GM18505 (cell line): ENCODE measurements around the gene CUL1.

Source experiments
- ATAC-seq: cut with Tn5 transposase; IDR thresholded peaks from one replicate; pipeline ENCODE4 v1.9.1; 2021; ENCODE audit not compliant: unreplicated experiment
- POLR2A ChIP-seq: IDR thresholded peaks from 4 replicates; pipeline ENCODE4 v1.6.1; 2011; ENCODE audit warnings: borderline replicate concordance; ENCODE audit not compliant: insufficient read depth, insufficient read length; ENCODE audit errors: extremely low read depth

CUL1 gene

DNA sequence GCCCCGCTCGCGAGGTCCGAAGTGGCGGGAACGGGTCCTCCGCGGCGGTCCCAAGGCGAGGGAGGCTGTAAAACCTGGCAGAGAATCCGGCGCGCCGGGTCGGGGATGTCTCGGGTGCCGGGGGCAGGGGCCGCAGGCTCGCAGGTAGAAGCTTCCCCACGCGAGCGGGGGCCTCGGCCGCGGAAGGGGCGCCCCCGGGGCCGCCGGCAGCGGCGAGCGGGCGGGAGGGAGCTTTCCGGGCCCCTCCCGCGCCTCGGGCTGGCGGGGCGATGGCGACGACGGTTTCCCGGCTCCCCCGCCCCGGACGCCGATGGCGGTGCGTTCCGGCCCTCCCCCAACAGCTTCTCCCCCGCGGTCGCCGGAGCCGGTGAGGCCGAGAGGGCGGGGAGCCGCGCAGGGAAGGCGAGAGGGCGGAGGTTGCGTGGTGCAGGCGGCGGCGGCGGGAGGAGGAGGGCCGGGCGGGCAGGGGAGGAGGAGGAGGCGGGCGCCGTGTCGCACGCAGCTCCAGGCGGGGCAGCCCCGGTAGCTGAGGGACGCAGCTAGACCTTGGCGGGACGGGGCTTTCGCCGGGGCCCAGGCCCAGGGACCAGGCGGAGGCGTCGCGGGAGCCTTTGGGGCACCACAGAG, at the start of gene CUL1:
TSS of gene CUL1 (plus strand) at position 507 of the 627 bp plus-strand sequence. CDS start 31,220 bp downstream, outside the sequence.
- ATAC-seq, result peak; percentile 68
- peak; percentile 73 for TF ChIP-seq POLR2A

DNA sequence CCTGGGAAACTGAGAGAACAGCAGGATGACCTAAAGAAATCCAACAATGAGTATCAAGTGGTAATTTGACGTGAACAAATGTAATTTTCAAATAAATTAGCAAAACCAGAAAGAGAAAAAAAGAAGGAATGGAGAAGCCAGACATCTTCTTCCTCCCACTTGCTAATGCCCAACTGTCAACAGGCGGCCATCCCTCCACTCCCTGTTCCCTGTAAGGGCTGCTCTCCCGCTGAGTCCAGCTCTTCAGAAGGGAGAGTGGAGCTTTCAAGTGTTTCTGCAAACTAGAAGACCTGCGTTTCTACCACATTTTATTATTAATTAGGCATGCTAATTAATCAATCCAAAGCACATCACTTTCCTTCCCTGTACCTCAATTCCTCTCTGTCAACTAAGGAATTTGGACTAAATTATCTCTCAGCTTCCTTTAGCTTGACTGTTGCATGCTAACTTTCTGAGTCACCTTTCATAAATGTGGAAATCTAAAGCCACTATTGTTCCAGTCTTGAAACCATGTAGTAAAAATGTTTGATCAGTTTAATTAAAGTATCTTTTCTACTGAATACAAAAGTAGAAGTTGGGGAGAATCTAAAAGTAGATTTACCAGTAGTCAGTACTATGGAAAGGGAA, 48.4 kb upstream of the CUL1 start:
- no peak for ATAC-seq
- no peak for TF ChIP-seq POLR2A

- ATAC-seq, result no peak
- no peak for TF ChIP-seq POLR2A
Observed at GRCh38 chr7:148652773-148653172, 45.9 kb upstream of the CUL1 start.

GRCh38 chr7:148657929-148658328, 40.8 kb upstream of the CUL1 start:
- TF ChIP-seq POLR2A, result no peak
- ATAC-seq, result no peak

DNA sequence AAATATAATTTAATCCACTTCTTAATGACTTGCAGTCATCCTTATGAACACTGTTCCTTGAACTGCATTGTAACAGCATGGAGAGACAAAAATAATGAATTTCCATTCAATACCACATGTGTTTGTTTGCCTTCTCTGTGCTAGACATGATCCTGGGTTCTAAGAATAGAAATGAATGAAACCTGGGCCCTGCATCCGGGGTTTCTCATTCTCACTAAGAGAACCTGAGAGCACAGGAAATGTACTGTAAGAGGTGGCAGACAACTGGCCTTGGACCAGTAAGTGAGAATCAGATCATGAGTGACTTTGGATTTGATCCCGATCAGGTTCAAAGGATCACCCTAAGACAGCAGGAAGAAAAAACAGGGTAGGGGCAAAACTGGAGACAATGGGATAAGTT, 37.2 kb upstream of the CUL1 start:
- no peak for TF ChIP-seq POLR2A
- ATAC-seq, result no peak

DNA sequence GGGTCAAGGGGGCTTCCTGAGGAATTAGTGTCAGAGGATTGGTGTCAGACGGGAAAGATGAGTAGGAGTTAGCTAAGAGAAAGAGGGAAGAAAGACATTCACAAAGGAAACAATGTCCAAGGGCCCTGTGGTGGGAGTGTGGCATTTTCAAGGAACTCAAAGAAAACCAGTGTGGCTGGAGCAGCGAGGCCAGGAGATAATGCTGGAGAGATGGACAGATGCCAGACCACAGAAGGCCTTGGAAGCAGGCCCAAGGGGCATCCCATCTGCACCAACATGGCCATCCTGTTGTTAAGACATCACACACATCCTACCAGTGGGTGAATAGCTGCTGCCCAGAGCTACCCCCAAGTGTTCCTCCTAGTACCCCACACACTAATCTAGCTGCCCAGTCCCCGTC, 36.1 kb upstream of the CUL1 start:
- ATAC-seq, result no peak
- TF ChIP-seq POLR2A, result no peak

DNA sequence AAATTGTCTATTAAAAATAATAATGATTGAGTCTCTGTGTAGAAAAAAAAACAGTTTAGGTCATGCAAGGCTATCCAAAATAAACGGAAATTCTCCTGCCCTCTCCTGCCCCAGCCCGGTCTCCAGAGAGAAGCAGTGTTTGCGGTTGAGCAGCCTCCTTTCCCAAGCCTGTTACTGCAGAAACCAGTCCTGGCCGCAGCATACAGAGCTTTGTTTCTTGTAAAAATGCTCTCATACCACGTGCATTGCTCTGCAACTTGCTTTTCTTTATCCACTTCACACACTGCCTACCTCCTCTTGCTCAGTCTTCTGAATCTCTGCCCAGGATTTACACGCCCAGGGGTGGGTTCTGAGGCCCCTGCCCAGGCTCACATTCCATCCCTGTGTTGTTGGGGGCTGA, 34.4 kb upstream of the CUL1 start:
- TF ChIP-seq POLR2A, result no peak
- ATAC-seq, result no peak

DNA sequence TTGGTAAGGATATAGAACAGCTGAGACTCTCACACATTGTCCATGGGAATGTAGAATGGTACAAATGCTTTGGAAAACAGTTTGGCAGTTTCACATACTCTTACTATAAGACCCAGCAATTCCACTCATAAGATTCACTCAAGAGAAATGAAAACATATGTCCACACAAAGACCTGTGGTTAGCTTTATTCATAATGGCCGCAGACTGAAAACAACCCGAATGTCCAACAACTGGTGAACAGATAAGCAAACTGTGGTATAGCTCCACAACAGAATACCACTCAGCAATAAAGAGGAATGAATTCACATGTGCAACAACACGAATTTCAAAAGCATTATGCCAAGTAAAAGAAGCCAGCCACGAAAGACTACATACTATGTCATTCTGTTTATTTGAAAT, 33.5 kb upstream of the CUL1 start:
- no peak for TF ChIP-seq POLR2A
- ATAC-seq, result no peak

DNA sequence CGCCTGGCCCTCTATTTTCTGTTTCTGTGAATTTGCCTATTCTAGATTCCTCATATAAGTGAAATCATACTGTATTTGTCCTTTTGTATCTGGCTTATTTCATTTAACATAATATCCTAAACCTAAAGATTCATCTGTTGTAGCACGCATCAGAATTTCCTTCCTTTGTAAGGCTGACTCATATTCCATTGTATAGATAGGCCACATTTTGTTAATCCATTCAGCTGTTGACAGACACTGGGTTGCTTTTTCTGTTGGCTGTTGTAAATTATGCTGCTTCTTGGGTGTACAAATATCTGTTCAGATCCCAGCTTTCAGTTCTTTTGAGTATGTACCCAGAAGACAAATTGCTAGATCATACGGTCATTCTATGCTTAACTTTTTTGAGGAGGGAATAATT, 28.8 kb upstream of the CUL1 start:
- TF ChIP-seq POLR2A, result no peak

GRCh38 chr7:148670374-148670773, 28.3 kb upstream of the CUL1 start:
- TF ChIP-seq POLR2A, result no peak
- no peak for ATAC-seq

More for the DNA sequence above, 28.8 kb upstream of the CUL1 start:
- no peak for ATAC-seq

DNA sequence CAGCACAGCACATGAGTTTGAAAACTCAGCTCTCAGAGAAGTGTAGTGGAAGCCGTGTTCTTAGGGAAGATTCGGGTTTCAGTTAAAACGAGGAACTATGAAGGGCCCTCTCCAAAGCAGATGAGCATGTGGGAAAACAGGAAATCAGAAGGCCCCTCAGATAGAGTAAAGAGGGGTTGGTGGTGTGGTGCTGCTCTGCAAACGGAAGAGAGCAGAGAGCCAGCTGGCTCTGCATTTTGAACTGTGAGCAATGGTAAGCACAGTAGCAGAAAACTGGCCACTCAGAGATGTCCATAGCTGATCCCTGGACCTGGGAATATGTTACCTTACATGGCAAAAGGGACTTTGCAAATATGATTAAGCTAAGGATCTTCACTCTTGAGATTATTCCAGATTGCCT, 27.9 kb upstream of the CUL1 start:
- TF ChIP-seq POLR2A, result no peak
- no peak for ATAC-seq

GRCh38 chr7:148672041-148672440, 26.7 kb upstream of the CUL1 start:
- no peak for TF ChIP-seq POLR2A
- ATAC-seq, result no peak

DNA sequence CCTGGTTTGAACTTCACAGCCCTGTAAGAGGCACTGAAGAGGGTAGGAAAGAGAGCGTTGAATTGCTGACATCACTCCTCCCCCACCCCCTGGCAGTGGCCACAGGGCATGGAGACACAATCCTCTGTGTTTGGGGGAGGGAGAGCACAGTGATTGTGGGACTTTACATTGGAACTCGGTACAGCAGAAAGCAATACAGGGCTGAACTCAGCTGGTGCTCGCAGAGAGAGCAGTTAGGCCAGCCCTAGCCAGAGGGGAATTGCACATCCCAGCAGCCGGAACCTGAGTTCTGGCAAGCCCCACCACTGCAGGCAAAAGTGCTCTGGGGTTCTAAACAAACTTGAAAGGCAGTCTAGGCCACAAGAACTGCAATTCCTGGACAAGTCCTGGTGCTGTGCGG, 24.0 kb upstream of the CUL1 start:
- ATAC-seq, result no peak
- no peak for TF ChIP-seq POLR2A

- no peak for TF ChIP-seq POLR2A
- ATAC-seq, result no peak
Observed at GRCh38 chr7:148676291-148676690, 22.4 kb upstream of the CUL1 start.
